HS-5 (cell line): ENCODE data around the gene NIM1K.
"Not testable (repeated sequence)": the region's sequence is repeated elsewhere in the genome, so short reads cannot be mapped to it uniquely, and the experiment has no call there.

Experiments
- DNase-seq: peaks from one replicate; pipeline ENCODE4 v3.0.0-alpha.2; 2012; ENCODE audit warnings: low read depth

Gene NIM1K

DNA sequence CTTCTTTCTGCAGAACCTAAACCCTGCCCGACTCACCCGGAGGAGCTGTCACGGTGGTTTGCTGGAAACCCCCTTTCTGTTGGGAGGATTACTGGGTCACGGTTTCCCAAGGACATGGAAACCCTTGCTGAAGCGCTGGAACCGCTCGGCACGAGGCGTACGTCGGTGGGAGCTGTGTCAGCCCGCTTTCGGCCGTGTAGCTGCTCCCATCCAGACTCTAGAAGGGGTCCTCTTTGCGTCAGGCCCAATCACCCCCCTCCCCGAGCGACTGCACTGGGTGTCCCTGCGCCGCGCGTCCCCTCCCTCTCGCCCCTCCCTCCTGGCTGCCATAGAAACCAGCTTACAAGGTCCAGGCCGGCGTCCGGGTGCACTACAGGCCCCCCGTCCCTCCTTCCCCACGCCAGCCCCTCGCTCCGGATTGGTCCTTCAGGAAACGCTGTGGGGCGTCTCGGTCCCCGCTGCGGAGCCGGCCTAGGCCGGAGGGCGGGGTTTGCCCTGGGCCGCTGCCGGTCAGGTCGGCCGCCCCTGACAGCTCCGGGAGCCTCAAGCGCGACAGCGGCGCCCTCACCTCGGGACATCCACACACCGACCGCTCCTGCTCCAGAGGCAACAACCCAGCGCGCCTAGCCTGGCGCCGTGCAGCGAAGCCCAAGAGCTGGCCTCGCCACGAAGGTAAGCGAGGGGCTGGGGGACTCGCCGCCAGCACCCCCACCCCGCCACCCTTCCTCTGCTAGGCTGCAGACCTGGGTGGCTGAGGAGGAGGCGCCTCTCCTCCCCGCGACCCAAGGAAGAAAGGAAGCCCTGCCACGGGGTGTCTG, at the start of gene NIM1K:
Gene NIM1K (plus strand): TSS at position 486 of the 818 bp plus-strand sequence. CDS start 53,551 bp downstream, outside the sequence.
- DNase-seq = no peak

- DNase-seq = no peak
These were observed 47.0 kb upstream of the NIM1K start for GRCh38 chr5:43145071-43145470.

DNA sequence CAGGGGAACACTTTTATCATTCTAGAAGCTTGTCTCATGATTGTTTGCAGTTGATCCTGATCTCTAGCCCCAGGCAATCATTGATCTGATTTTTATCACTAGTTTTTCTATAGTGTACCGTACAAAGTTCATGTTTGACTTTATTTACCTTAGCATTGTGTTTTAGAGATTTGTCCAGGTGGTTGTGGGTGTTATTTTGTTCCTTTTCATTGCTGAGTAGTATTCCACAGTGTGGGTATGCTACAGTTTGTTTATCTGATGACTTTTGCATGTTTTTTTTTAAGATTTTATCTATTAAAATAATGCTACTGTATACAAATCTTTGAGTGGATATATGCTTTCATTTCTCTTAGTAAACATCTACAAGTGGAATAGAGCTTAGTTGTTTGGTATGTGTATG, 45.1 kb upstream of the NIM1K start:
- DNase-seq = no peak

GRCh38 chr5:43148417-43148816, 43.6 kb upstream of the NIM1K start:
- DNase-seq = no peak

DNA sequence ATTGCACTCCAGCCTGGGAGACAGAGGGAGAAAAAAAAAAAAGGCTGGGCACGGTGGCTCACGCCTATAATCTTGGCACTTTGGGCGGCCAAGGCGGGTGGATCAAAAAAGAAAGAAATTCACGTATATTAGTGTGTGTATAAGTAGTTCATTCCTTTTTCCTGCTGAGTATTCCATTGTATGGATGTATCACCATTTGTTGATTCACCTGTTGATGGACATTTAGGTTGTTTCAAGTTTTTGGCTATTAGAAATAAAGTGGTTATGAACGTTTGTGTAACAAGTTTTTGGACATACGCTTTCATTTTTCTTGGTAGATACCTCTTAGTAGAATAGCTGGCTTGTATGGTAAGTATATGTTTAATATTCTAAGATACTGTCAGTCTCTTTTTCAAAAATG, 42.8 kb upstream of the NIM1K start:
- DNase-seq = no peak

GRCh38 chr5:43150075-43150474, 42.0 kb upstream of the NIM1K start:
- DNase-seq = no peak

DNA sequence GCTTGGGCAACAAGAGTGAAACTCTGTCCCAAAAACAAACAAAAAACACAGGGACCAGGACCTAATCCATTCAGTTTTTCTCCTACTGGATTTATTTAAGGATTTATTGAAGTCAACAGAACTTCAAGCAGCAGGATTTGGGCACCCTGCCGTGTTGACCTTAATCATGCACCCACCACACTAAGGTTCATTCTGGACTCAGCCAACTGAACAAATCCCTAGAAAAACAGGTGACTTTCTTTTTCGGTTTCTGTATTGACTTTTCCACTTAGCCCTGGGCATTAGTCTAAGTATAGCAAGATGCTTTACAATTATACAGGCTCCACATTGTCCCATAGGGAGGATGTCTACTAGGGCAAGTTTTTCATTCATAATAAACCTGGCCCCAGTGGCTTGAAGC, 41.3 kb upstream of the NIM1K start:
- DNase-seq = no peak

DNA sequence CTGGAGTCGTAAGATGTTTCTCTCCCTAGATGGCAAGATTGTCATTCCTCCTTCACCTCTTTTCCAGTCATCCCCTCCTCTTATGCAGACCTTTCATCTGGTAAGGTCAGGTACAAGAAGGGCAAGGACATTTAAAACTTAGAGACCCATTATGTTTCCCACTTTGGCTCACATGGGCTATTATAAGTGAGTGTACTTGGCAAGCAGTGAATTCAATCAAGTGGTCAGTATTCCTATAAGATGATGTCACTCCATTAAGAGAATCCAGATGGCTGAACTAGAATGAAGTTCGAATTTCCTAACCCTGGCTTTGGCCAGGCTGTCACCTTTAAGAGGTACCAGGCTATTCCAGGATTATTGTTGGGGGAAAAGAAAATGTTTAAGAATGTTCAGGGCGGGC, 39.1 kb upstream of the NIM1K start:
- DNase-seq = peak; percentile 63

GRCh38 chr5:43154469-43154868, 37.6 kb upstream of the NIM1K start:
- DNase-seq = no peak

- DNase-seq = no peak
These were observed 36.5 kb upstream of the NIM1K start for GRCh38 chr5:43155394-43156096.

DNA sequence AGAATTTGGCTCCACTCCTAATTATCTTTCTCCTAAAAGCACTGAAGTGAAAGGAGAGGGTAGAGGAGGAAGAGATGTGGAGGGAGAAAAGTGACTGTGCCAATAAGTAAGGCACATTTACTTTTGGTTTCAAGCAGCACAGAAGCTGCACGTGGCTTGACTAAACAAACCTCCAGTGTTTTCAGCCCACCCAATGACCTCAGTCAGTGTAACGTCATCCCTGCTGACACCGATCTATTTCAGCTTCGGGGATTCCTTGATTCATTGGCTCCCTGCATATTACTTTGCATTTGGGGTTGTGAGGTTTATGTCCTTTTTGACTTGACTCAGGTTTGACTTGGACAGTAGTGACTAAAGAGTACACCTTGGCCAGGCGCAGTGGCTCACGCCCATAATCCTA, 35.6 kb upstream of the NIM1K start:
- DNase-seq = no peak

GRCh38 chr5:43157068-43157467, 35.0 kb upstream of the NIM1K start:
- DNase-seq = no peak

- DNase-seq = no peak
These were observed 30.8 kb upstream of the NIM1K start for GRCh38 chr5:43161244-43161643.

DNA sequence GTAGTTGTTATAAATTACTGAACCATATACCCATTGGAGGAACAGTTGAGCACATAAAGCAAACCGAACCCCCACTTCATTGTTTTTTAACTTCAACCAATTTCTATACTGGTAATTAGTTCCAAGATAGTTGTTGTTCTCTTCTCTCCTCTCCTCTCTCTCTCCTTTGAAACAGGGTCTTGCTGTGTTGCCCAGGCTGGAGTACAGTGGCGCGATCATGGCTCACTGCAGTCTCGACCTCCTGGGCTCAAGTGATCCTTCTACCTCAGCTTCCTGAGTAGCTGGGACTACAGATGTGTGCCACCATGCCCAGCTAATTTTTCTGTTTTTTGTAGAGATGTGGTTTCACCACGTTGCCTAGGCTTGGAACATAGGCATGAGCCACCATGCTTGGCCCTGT, 27.2 kb upstream of the NIM1K start:
- DNase-seq = not testable (repeated sequence)

- DNase-seq = no peak
These were observed 26.7 kb upstream of the NIM1K start for GRCh38 chr5:43165323-43165722.

DNA sequence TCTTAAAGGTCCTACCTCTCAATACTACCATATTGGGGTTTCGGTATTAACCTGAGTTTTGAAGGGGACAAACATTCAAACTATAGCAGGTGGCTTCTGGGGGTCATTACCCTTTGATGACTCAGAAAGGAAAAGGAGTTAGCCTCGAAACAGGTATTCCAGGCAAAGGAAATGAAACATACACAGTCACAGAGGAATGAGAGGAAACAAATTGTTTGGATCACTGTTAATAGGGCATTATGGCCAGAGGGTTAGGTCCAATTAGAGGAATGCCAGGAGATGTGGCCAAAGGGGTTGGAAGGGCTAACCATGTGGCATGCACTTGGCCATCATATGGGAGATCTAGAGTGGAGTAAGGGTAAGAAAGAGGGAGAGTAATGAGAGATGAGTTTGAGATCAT, 23.9 kb upstream of the NIM1K start:
- no peak for DNase-seq

- no peak for DNase-seq
These were observed 20.6 kb upstream of the NIM1K start for GRCh38 chr5:43171451-43171850.

DNA sequence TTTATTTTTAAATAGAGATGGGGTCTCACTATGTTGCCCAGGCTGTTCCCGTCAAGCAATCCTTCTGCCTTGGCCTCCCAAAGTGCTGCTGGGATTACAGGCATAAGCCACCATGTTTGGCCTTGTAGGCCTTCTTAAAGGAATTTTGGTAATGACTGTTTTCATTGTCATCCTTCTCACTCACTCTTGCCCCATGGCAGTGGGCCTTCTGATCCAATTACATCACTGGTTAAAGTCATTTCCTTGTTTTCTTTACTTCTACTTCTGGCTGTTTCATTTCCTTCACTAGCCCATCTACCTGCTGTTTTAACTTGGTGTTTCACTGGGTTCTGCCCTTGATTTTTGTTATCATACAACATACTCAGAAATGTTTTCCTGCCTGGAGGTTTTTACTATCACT, 20.1 kb upstream of the NIM1K start:
- no peak for DNase-seq

DNA sequence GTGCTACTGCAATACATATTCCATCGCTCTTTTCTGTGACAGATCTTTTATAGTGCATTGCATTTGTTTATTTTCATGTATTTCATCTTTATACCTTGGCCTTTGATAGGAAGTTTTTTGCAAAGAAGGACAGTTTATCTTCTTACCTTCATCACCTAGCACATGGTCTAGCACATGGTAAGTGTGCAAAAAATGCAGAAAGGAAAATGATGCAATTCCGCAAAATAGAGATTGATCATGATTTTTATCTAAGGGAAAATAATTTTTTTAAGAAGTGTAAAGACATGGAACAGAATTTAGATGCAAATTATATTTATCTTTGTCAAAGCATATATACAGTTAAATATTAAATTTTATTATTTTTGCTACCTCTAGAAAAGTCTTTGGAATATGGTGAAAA, 19.2 kb upstream of the NIM1K start:
- DNase-seq = no peak

DNA sequence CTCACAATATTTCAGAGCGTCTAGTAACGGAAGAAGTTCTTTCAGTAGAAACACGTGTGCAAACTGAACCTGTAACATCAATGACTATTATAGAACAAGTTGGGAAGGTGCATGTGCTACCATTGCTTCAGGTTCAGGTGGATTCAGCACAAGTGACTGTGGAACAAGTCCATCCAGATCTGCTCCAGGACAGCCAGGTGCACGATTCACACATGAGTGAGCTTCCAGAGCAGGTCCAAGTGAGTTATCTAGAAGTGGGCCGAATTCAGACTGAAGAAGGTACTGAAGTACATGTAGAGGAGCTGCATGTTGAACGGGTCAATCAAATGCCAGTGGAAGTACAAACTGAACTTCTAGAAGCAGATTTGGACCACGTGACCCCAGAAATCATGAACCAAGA, 17.4 kb upstream of the NIM1K start:
- DNase-seq = no peak

GRCh38 chr5:43179836-43180235, 12.2 kb upstream of the NIM1K start:
- no peak for DNase-seq

GRCh38 chr5:43182421-43182820, 9.6 kb upstream of the NIM1K start:
- no peak for DNase-seq

- not testable (repeated sequence) for DNase-seq
These were observed 8.9 kb upstream of the NIM1K start for GRCh38 chr5:43183101-43183500.
